ENCODE results near the gene SERPINB4. TPM values are rescaled to one million over a fixed set of nuclear protein-coding genes. Genes with fewer than 3 reads are reported as not detected.
A peak's percentile ranks its signal among the peaks of the same experiment; 100 is the strongest.

Gene SERPINB4
- total and polyA plus RNA-seq, 2 of the 8 experiments (the other 6 are each of a cell fraction or from before 2014, with no cell fraction given), result 0.32 to 0.36 TPM

DNA sequence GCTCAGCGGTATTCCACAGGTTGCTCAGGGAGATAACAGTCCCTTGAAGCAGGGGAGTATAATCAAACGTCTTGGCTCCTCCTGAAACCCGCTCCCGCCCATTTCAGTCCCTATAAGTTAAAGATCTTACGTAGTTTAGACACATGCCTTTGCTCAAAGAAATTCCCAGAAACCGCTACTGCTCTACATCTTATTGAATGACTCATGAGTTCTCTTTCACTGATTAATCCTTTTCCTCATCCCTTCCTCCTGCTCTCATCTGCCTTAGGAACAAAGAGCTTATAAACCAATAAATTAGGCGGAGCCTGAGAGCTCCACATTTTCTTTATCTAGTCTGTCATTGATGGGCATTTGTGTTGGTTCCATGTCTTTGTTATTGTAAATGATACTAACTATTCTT, 4.2 kb upstream of the SERPINB4 start:
- Histone ChIP-seq H4K20me1 (replicated peaks in 1 of 2; ENCODE audit: control insufficient read depth in 1 of 2, insufficient read depth in 2 of 2, low read length in 2 of 2) (no peaks in the 10 kb centered on the region), H3K79me2 (ENCODE audit: control insufficient read depth in 1 of 2, insufficient read depth in 2 of 2, low read length in 2 of 2) (no peaks in the 10 kb centered on the region), H2BK120ac (replicated peaks; ENCODE audit: low read depth, low read length) (no peak overlapping the region), H3K27ac (ENCODE audit: low read depth, low read length) (no peak overlapping the region), H3K4ac (replicated peaks; ENCODE audit: insufficient read length, low read depth, low read length) (no peak overlapping the region), H2BK12ac (ENCODE audit: low read depth, low read length) (no peak overlapping the region), H2BK15ac (ENCODE audit: low read length) (no peak overlapping the region), H2BK20ac (ENCODE audit: low read length) (no peak overlapping the region), H3K27me3 (replicated peaks in 1 of 4; ENCODE audit: control insufficient read depth in 3 of 4, extremely low read depth in 1 of 4, insufficient read depth in 3 of 4, low read length in 3 of 4) (no peaks in the 10 kb centered on the region), H2BK5ac (ENCODE audit: low read depth, low read length) (no peak overlapping the region), H4K5ac (ENCODE audit: insufficient read length, low read depth, low read length) (no peak overlapping the region), H3K9ac (replicated peaks in 1 of 4; ENCODE audit: extremely low read depth in 1 of 4, low read depth in 3 of 4, low read length in 3 of 4) (no peak overlapping the region), H3K56ac (replicated peaks; ENCODE audit: insufficient read length, low read depth, low read length) (no peak overlapping the region), H3K4me2 (ENCODE audit: insufficient read depth in 1 of 2, low read depth in 2 of 2, low read length in 2 of 2) (no peak overlapping the region), H3K18ac (ENCODE audit: extremely low read depth, low read length) (no peak overlapping the region), H2AK5ac (ENCODE audit: low read depth, low read length) (no peak overlapping the region), H2AFZ (ENCODE audit: low read length) (0 out of 2 replicates have a peak overlapping the region, but pooled peaks have one; percentile 67), H3K23ac (ENCODE audit: insufficient read length) (no peak overlapping the region), H4K8ac (ENCODE audit: extremely low read depth, insufficient read depth, low read length) (no peak overlapping the region), H3K9me3 (ENCODE audit: insufficient read depth in 2 of 2, low read depth in 1 of 2, low read length in 1 of 2) (no peaks in the 10 kb centered on the region), H3K79me1 (ENCODE audit: low read depth, low read length) (no peaks in the 10 kb centered on the region), H3K4me3 (ENCODE audit: extremely low read depth in 1 of 4, insufficient read depth in 2 of 4, low read depth in 3 of 4, low read length in 4 of 4) (no peak overlapping the region), H3K4me1 (replicated peaks in 1 of 4; ENCODE audit: control insufficient read depth in 3 of 4, insufficient read depth in 4 of 4, low read length in 3 of 4) (0 out of 7 replicates have a peak, but pooled peaks cover 0 to 2% (median 0%) of the 10 kb centered on the region in 4 experiments), H4K91ac (replicated peaks; ENCODE audit: insufficient read length, low read length) (no peak overlapping the region), H3K23me2 (ENCODE audit: low read depth, low read length) (no peaks in the 10 kb centered on the region), H3K36me3 (ENCODE audit: control insufficient read depth in 2 of 4, insufficient read depth in 4 of 4, low read length in 3 of 4) (no peaks in the 10 kb centered on the region), H3K14ac (ENCODE audit: insufficient read length) (no peak overlapping the region)
- DNase-seq (ENCODE audit: low read depth in 1 of 2, low spot score in 2 of 2) (no peak), FAIRE-seq (no peak)
- CTCF ChIA-PET (ENCODE audit: partially characterized antibody), result interaction anchor here (0.9 kb wide), 1 partner anchor 78 kb away, joined by 3 read pairs; no protein-coding TSS in a partner anchor
- 73% methylated on average over 7 of the region's 7 CpGs; no CpG with 5 or more reads in 1 of the 2 experiments for WGBS, 2 experiments (ENCODE audit: extremely low coverage in 1 of 2, insufficient coverage in 1 of 2, insufficient read length in 1 of 2, insufficient replicate concordance in 2 of 2, low coverage in 1 of 2, low lambda C conversion rate in 2 of 2, missing lambda C conversion rate in 1 of 2)
- POLR2A ChIA-PET (ENCODE audit: partially characterized antibody), result no interaction called here
- TF ChIP-seq GTF2F1 (IDR thresholded peaks at IDR 0.05; ENCODE audit: borderline replicate concordance, low read depth, low read length) (no peak), NRF1 (IDR thresholded peaks at IDR 0.05; ENCODE audit: low read depth, low read length) (no peak), EP300 (IDR thresholded peaks at IDR 0.05; ENCODE audit: borderline replicate concordance in 1 of 2, low read depth in 2 of 2, low read length in 2 of 2) (no peak), JUND (IDR thresholded peaks at IDR 0.05; ENCODE audit: low read length) (no peak), SIX5 (IDR thresholded peaks at IDR 0.05; ENCODE audit: low read depth, low read length) (no peak)

Data from H1 (cell line).